Epithelial cell of proximal tubule (primary cell): Measurements from ENCODE around the gene GNAI2. TPM values are rescaled to one million over a fixed set of nuclear protein-coding genes. Genes with fewer than 3 reads are reported as not detected.

ENCODE experiments used
- DNase-seq: peaks from one replicate; pipeline ENCODE4 v3.0.0-alpha.2; 2011; ENCODE audit warnings: low read depth
- H3K4me3 ChIP-seq: 2 replicates; pipeline ENCODE4 v1.5.1; 2011; ENCODE audit warnings: low read depth, mild to moderate bottlenecking, low read length
- total RNA-seq: library from RNA; depleted of rRNA; stranded (reverse); fragments of >200 nt; gene quantifications from 2 replicates; pipeline ENCODE4 v1.2.3, GENCODE V29; 2015
- TF ChIP-seq, protein P1 (sequence below): conservative IDR thresholded peaks from 2 replicates; pipeline ENCODE4 v1.5.1; 2012; ENCODE audit warnings: low read depth, mild to moderate bottlenecking, low read length

The GNAI2 gene
- total RNA-seq, 1 donor from 2014 or later, result 264 TPM

DNA sequence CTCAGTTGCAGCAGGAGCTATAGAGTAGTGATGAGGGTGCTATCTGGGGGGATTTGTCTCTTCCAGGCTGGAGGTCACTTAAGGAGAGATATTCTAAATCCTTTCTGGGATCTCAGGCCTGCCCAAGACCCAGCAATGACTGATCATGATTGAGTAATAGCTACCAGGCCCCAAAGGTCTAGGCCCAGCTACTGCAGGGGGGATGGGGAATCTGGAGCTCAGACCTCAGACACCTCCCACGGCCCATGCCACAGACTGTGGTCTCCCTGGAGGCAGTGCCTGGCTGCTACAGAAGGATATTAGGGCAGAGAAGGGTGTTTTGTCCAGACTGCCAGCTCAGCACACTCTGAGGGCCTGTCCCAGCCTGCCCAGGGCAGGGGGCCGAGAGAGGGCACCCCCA is 24.1 kb upstream of the GNAI2 start:
- no peak for DNase-seq
- H3K4me3 ChIP-seq, result no peak overlapping the region
- TF ChIP-seq, protein P1, sequence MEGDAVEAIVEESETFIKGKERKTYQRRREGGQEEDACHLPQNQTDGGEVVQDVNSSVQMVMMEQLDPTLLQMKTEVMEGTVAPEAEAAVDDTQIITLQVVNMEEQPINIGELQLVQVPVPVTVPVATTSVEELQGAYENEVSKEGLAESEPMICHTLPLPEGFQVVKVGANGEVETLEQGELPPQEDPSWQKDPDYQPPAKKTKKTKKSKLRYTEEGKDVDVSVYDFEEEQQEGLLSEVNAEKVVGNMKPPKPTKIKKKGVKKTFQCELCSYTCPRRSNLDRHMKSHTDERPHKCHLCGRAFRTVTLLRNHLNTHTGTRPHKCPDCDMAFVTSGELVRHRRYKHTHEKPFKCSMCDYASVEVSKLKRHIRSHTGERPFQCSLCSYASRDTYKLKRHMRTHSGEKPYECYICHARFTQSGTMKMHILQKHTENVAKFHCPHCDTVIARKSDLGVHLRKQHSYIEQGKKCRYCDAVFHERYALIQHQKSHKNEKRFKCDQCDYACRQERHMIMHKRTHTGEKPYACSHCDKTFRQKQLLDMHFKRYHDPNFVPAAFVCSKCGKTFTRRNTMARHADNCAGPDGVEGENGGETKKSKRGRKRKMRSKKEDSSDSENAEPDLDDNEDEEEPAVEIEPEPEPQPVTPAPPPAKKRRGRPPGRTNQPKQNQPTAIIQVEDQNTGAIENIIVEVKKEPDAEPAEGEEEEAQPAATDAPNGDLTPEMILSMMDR, result no peak

DNA sequence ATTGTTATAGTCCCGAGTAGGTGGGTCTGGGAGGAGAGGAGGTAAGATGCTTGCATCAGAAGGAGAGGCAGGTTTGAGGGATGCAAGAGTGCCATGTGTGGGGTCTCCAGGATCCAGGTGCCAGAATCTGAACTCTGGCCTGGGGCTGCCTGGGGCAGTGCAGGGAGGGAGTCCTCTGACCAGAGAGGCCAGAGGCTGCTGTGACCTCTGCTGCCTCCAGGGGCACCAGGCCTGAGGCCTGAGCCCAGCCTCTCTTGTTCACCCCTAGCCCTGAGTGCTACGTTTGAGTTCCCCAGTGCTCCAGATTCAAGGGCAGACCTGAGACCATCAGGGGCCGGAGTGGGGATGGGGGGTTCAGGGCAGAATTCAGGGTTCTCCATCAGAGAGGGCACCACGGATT is 23.5 kb upstream of the GNAI2 start:
- TF ChIP-seq, protein P1, result no peak
- no peak overlapping the region for H3K4me3 ChIP-seq
- DNase-seq, result no peak

DNA sequence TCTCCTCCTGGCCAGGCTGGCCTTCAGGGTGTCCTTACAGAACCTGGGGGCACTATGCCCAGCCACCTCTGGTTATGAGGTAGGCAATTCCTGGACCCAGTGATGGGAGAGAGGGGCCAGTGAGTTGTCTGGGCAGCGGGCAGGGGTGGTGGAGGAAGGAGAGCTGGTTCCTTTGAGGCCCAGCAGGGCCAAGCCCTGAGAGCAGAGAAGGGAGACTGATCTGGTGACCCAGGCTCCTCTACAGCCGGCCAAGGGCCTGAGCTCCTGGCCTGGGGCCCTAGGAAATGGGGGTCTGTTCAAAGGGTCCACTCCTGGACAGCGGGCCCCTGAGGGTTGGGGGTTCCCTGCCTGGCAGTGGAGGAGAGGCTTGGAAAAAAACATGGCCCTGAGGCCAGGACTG is 23.0 kb upstream of the GNAI2 start:
- DNase-seq, result no peak
- TF ChIP-seq, protein P1, result no peak
- no peak overlapping the region for H3K4me3 ChIP-seq

DNA sequence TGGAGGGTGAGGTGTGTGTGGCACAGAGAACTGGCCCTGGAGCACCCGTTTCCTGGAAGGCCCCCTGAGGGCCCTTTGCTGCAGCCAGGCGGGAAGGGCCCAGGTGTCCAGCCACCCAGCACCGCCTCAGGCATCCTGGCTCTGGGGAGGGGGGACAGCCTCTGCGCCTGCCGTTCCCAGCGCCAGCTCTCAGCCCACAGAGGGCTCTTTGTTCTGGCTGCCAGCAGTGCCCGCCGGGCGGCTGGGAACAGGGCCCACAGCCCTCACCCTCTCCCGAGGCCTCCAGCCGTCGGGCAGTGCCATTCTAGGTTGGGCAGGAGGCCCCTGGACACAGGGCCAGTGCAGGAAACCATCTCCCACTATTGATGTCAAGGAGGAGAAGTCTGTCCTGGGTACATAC is 22.6 kb upstream of the GNAI2 start:
- no peak overlapping the region for H3K4me3 ChIP-seq
- TF ChIP-seq, protein P1, result no peak
- no peak for DNase-seq

DNA sequence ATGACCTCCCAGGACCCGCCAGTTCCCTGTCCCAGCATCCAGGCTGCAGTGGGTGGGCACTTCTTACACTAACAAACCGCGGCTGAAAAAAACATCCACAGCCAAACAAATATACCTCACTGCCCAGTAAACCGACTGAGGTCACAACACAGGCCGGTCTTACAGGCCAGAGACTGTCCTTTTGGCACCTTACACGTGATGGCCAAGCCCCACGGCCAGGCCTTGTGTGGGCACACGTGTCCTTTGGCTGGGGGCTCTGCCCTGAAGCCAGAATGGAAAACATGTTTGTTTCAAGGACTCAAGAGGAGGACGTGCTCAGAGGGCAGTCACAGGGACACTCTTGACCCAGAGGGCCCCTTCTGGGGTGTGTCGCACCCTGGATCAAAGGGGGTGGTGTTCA is 21.2 kb upstream of the GNAI2 start:
- no peak for DNase-seq
- H3K4me3 ChIP-seq, result no peak overlapping the region
- TF ChIP-seq, protein P1, result no peak

DNA sequence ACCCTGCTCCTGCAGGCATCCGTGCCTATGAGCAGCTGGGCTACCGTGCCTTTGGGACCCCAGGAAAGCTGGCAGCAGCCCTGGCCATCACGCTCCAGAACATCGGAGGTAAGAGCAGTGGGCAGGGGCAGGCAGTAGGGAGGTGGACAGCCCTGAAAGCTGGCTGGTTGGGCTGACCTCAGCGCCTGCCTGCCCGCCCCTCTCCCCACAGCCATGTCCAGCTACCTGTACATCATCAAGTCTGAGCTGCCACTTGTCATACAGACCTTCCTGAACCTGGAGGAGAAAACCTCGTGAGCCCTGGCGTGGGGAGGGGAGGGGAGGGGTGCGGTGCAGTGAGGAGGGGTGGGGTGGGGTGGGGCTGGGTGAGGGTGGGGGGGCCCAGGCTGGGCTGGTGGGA is 20.5 kb upstream of the GNAI2 start:
- TF ChIP-seq, protein P1, result no peak
- no peak for DNase-seq
- no peak overlapping the region for H3K4me3 ChIP-seq

DNA sequence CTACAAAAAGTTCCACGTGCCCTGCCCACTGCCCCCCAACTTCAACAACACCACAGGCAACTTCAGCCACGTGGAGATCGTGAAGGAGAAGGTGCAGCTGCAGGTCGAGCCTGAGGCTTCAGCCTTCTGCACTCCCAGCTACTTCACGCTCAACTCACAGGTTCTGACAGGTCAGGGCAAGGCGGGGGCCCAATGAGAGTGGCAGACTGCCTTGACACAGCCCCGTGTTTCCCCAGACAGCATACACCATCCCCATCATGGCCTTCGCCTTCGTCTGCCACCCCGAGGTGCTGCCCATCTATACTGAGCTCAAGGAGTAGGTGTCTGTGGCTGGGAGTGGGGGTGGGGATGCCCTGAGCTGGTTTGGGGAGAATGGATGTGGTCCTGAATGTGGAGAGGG is 18.3 kb upstream of the GNAI2 start:
- DNase-seq, result no peak
- TF ChIP-seq, protein P1, result no peak
- no peak overlapping the region for H3K4me3 ChIP-seq
